ENCODE measurements around the gene SLC25A42. TPM values are rescaled to one million over a fixed set of nuclear protein-coding genes. Genes with fewer than 3 reads are reported as not detected.
A peak's percentile ranks its signal among the peaks of the same experiment; 100 is the strongest.

The SLC25A42 gene
- total RNA-seq, 1 donor from 2014 or later, result 10.6 TPM

DNA sequence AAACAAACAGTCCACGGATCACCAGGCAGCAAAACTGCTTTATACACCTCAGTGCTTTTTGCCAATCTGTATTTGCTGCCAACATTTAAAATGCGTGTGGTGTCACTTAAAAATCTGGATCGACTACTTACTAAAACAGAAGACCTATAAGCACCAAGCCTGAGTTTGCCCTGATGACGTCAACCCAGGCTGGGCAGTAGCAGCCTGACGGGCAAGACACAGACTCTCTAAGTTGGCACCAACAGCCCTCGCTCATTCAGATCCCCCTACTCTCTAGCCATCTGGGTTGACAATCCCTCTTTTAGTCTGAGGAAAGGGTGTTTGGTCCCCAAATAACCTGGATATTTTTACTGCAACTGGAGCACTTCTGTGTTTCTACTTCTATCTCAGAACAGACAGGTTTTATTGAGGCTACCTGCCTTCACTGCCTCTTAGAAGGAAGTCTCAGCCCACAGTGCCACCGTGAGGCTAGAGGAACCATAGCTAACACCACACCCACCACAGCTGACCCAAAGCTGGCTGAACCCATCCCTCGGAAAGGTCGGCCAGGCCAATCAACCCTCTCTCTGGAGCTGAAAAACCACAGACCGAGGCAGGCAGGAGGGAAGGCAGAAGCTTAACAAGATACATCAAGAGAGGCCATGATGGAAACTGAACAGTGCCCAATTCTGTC lies 37.4 kb upstream of the SLC25A42 start:
- no peak overlapping the region for H3K4me3 Mint-ChIP-seq (ENCODE audit: unreplicated experiment)
- H3K27me3 Mint-ChIP-seq (ENCODE audit: unreplicated experiment), result no peaks in the 10 kb centered on the region
- no peak for DNase-seq (ENCODE audit: extremely low spot score, unreplicated experiment)
- no peak overlapping the region for H3K27ac Mint-ChIP-seq (ENCODE audit: unreplicated experiment)
- TF ChIP-seq, protein P1, sequence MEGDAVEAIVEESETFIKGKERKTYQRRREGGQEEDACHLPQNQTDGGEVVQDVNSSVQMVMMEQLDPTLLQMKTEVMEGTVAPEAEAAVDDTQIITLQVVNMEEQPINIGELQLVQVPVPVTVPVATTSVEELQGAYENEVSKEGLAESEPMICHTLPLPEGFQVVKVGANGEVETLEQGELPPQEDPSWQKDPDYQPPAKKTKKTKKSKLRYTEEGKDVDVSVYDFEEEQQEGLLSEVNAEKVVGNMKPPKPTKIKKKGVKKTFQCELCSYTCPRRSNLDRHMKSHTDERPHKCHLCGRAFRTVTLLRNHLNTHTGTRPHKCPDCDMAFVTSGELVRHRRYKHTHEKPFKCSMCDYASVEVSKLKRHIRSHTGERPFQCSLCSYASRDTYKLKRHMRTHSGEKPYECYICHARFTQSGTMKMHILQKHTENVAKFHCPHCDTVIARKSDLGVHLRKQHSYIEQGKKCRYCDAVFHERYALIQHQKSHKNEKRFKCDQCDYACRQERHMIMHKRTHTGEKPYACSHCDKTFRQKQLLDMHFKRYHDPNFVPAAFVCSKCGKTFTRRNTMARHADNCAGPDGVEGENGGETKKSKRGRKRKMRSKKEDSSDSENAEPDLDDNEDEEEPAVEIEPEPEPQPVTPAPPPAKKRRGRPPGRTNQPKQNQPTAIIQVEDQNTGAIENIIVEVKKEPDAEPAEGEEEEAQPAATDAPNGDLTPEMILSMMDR (IDR thresholded peaks at IDR 0.05), result no peak
- no peaks in the 10 kb centered on the region for H3K9me3 Mint-ChIP-seq (ENCODE audit: unreplicated experiment)
- peaks cover 3% of the 10 kb centered on the region for H3K4me1 Mint-ChIP-seq (ENCODE audit: unreplicated experiment)
- H3K36me3 Mint-ChIP-seq (ENCODE audit: unreplicated experiment), result peaks cover 38% of the 10 kb centered on the region

DNA sequence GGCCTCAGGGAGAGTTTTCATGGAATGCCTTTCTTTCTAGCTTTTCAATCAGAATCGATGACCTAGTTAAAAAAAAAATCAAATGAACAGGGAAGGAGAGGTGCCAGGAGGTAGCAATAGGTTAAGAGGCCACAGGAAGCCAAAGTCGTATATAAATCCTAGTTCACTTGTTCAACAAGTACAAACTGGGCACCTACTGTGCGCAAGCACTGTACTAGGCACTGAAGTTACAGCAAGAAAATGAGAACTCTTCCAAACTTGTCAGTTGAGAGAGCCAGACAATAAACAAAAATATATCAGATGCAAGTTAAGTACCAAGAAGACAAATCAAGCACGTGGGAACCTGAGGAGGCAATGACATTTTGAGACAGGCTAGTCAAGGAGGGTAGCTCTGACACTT lies 36.6 kb upstream of the SLC25A42 start:
- H3K4me1 Mint-ChIP-seq (ENCODE audit: unreplicated experiment), result peaks cover 7% of the 10 kb centered on the region
- no peaks in the 10 kb centered on the region for H3K9me3 Mint-ChIP-seq (ENCODE audit: unreplicated experiment)
- no peak overlapping the region for H3K4me3 Mint-ChIP-seq (ENCODE audit: unreplicated experiment)
- TF ChIP-seq, protein P1 (IDR thresholded peaks at IDR 0.05), result no peak
- no peak overlapping the region for H3K27ac Mint-ChIP-seq (ENCODE audit: unreplicated experiment)
- peaks cover 38% of the 10 kb centered on the region for H3K36me3 Mint-ChIP-seq (ENCODE audit: unreplicated experiment)
- no peaks in the 10 kb centered on the region for H3K27me3 Mint-ChIP-seq (ENCODE audit: unreplicated experiment)
- DNase-seq (ENCODE audit: extremely low spot score, unreplicated experiment), result no peak

DNA sequence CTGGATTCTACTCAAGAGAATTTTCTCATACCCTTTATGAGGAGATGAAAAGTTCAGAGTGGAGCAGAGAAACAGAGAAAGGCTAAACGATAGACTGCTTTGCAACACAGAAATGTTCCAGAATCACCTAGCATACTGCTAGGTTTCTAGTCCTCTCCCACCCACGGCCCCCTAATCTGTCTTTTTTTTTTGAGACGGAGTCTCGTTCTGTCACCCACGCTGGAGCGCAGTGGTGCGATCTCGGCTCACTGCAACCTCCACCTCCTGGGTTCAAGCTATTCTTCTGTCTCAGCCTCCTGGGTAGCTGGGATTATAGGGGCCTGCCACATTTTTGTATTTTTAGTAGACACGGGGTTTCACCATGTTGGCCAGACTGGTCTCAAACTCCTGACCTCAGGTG lies 35.3 kb upstream of the SLC25A42 start:
- Mint-ChIP-seq H3K36me3 (ENCODE audit: unreplicated experiment) (peaks cover 35% of the 10 kb centered on the region), H3K4me1 (ENCODE audit: unreplicated experiment) (peaks cover 9% of the 10 kb centered on the region), H3K4me3 (ENCODE audit: unreplicated experiment) (no peak overlapping the region), H3K27ac (ENCODE audit: unreplicated experiment) (no peak overlapping the region), H3K27me3 (ENCODE audit: unreplicated experiment) (no peaks in the 10 kb centered on the region), H3K9me3 (ENCODE audit: unreplicated experiment) (no peaks in the 10 kb centered on the region)
- DNase-seq (ENCODE audit: extremely low spot score, unreplicated experiment), result no peak
- TF ChIP-seq, protein P1 (IDR thresholded peaks at IDR 0.05), result no peak

DNA sequence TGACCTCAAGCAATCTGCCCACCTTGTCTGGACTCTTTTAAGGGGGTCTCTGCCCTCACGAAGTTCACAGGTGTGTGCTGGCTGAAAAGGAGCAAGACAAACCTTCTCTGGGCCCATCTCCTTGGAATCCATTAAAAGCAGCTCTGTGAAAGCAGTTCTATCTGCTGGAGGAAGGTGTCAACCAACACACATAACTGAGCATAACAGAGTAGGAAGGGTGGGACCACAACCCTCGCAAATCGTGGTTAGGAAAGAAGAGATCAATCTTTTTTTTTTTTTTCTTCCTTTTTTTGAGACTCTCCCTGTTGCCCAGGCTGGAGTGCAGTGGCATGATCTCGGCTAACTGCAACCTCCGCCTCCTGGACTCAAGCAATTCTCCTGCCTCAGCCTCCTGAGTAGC lies 31.9 kb upstream of the SLC25A42 start:
- no peaks in the 10 kb centered on the region for H3K27me3 Mint-ChIP-seq (ENCODE audit: unreplicated experiment)
- no peak for DNase-seq (ENCODE audit: extremely low spot score, unreplicated experiment)
- H3K27ac Mint-ChIP-seq (ENCODE audit: unreplicated experiment), result peak overlapping the region; percentile 84
- H3K4me3 Mint-ChIP-seq (ENCODE audit: unreplicated experiment), result peak overlapping the region; percentile 81
- H3K36me3 Mint-ChIP-seq (ENCODE audit: unreplicated experiment), result peaks cover 17% of the 10 kb centered on the region
- TF ChIP-seq, protein P1 (IDR thresholded peaks at IDR 0.05), result no peak
- no peaks in the 10 kb centered on the region for H3K9me3 Mint-ChIP-seq (ENCODE audit: unreplicated experiment)
- H3K4me1 Mint-ChIP-seq (ENCODE audit: unreplicated experiment), result peaks cover 26% of the 10 kb centered on the region

DNA sequence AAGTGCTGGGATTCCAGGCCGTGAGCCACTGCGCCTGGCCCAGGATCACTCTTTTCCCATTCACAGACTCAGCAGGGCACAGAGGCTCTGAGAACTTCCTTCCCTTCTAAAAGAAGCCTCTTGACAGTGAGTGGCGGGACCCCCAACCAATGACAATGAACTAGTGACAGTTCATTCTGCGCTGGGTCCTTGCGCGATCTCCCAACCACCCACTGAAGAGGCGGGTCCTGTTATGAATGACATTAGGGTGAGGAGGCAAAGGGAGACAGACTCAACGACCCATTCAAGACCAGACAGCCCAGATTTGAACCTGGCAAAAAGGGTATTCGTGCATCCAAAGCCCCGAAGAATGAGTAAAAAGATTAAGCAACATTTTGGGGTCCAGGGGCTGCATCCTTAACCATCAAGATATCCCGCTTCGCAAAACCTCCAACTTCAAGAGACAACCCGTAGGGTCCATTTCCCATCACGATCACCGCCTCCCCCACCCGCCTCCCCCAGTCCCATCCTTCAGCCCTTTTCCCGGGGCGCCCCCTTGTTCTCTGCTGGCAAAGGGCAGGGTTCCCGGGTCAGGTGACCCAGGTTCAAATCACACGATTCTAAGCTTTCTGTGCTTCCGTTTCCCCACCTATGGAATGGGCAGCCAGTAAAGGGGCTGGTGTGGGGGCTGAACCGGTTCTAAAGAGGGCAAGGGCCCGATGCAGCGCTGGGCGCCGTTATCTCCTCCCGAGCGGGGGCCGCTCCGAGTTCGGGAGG lies 31.2 kb upstream of the SLC25A42 start:
- Mint-ChIP-seq H3K4me1 (ENCODE audit: unreplicated experiment) (peaks cover 26% of the 10 kb centered on the region), H3K4me3 (ENCODE audit: unreplicated experiment) (peak overlapping the region; percentile 81), H3K9me3 (ENCODE audit: unreplicated experiment) (no peaks in the 10 kb centered on the region), H3K27ac (ENCODE audit: unreplicated experiment) (peak overlapping the region; percentile 84), H3K36me3 (ENCODE audit: unreplicated experiment) (peaks cover 14% of the 10 kb centered on the region), H3K27me3 (ENCODE audit: unreplicated experiment) (no peaks in the 10 kb centered on the region)
- peak; percentile 93 for DNase-seq (ENCODE audit: extremely low spot score, unreplicated experiment)
- TF ChIP-seq, protein P1 (IDR thresholded peaks at IDR 0.05), result no peak
